HEK293 (cell line): ENCODE measurements around the gene MPHOSPH9.

Experiments used
- CTCF ChIA-PET: fragments of 350-600 bp; formaldehyde crosslinking; extraction: SDS; loops from one replicate; lab custom pipeline; 2021; ENCODE audit warnings: antibody characterized with exemption; lab: Yijun Ruan, JAX
- POLR2A ChIA-PET: fragments of 300-600 bp; formaldehyde crosslinking; extraction: SDS; loops from one replicate; lab custom pipeline; 2020; ENCODE audit warnings: antibody characterized with exemption, inconsistent platforms; lab: Yijun Ruan, JAX
- H3K27ac ChIP-seq: fragments of 200-500 bp; sonication (Bioruptor generic); 2 replicates; pipeline ENCODE4 v1.5.1; 2014; ENCODE audit warnings: low read depth, low read length, control low read depth, inconsistent platforms; ENCODE audit errors: extremely low read depth
- H3K36me3 ChIP-seq, 2 experiments: fragments of 200-500 bp in 1 of 2; sonication (Bioruptor generic) in 1 of 2; 1 replicate in 1 of 2; 2 replicates in 1 of 2; pipeline ENCODE4 v1.5.1; 2014 to 2017; ENCODE audit warnings: inconsistent platforms in 2 of 2, low read length in 2 of 2; ENCODE audit not compliant: control insufficient read depth in 2 of 2, insufficient read depth in 1 of 2
- H3K4me1 ChIP-seq: fragments of 200-500 bp; sonication (Bioruptor generic); 2 replicates; pipeline ENCODE4 v1.5.1; 2014; ENCODE audit warnings: mild to moderate bottlenecking, low read length, inconsistent platforms; ENCODE audit not compliant: control insufficient read depth, insufficient read depth
- H3K4me3 ChIP-seq: 2 replicates; pipeline ENCODE4 v1.5.1; 2011; ENCODE audit warnings: low read depth, mild to moderate bottlenecking, control low read depth, low read length, moderate library complexity
- H3K9me3 ChIP-seq: fragments of 200-500 bp; sonication (Bioruptor generic); 2 replicates; pipeline ENCODE4 v1.5.1; 2014; ENCODE audit warnings: low read depth, low read length, inconsistent platforms; ENCODE audit not compliant: control insufficient read depth, insufficient read depth
- ATF2 ChIP-seq: fragments of 450-650 bp; formaldehyde crosslinking; IDR thresholded peaks from 2 replicates; pipeline ENCODE4 v1.5.1; 2016; ENCODE audit warnings: missing biosample characterization, missing genetic modification characterization, low read depth
- HOXD13 ChIP-seq: sonication (generic); formaldehyde crosslinking; IDR thresholded peaks from 2 replicates; pipeline ENCODE4 v1.8.0; 2022; ENCODE audit warnings: missing genetic modification reagents, borderline replicate concordance
- IKZF3 ChIP-seq: fragments of 450-650 bp; IDR thresholded peaks from 2 replicates; pipeline ENCODE4 v1.5.0; 2018; ENCODE audit warnings: missing biosample characterization, mild to moderate bottlenecking, missing genetic modification characterization, moderate library complexity
- KLF1 ChIP-seq: fragments of 450-650 bp; formaldehyde crosslinking; IDR thresholded peaks from 2 replicates; pipeline ENCODE4 v1.5.1; 2016; ENCODE audit warnings: missing biosample characterization, missing genetic modification characterization
- OVOL3 ChIP-seq: fragments of 450-650 bp; formaldehyde crosslinking; IDR thresholded peaks from 2 replicates; pipeline ENCODE4 v1.5.1; 2016; ENCODE audit warnings: missing biosample characterization, missing genetic modification characterization
- PATZ1 ChIP-seq: fragments of 450-650 bp; formaldehyde crosslinking; IDR thresholded peaks from 2 replicates; pipeline ENCODE4 v1.5.1; 2016; ENCODE audit warnings: missing biosample characterization, missing genetic modification characterization
- REPIN1 ChIP-seq: fragments of 450-650 bp; formaldehyde crosslinking; IDR thresholded peaks from 2 replicates; pipeline ENCODE4 v1.5.1; 2017; ENCODE audit warnings: missing biosample characterization, missing genetic modification characterization, low read depth
- YY1 ChIP-seq: fragments of 450-650 bp; formaldehyde crosslinking; IDR thresholded peaks from 2 replicates; pipeline ENCODE4 v1.5.1; 2018; ENCODE audit warnings: missing biosample characterization, missing genetic modification characterization
- ZBTB26 ChIP-seq: fragments of 450-650 bp; formaldehyde crosslinking; optimal IDR thresholded peaks from 2 replicates; pipeline ENCODE3; 2016; ENCODE audit warnings: missing biosample characterization, mild to moderate bottlenecking, missing genetic modification characterization
- ZBTB7A ChIP-seq: fragments of 450-650 bp; formaldehyde crosslinking; IDR thresholded peaks from 2 replicates; pipeline ENCODE4 v1.5.1; 2016; ENCODE audit warnings: low read depth, missing biosample characterization, missing genetic modification characterization
- ZNF280C ChIP-seq: fragments of 450-650 bp; formaldehyde crosslinking; IDR thresholded peaks from 2 replicates; pipeline ENCODE4 v1.5.1; 2016; ENCODE audit warnings: missing biosample characterization, missing genetic modification characterization
- ZNF335 ChIP-seq: fragments of 450-650 bp; formaldehyde crosslinking; conservative IDR thresholded peaks from 2 replicates; pipeline ENCODE4 v1.5.1; 2016; ENCODE audit warnings: missing biosample characterization, missing genetic modification characterization
- ZNF394 ChIP-seq: fragments of 450-650 bp; formaldehyde crosslinking; IDR thresholded peaks from 2 replicates; pipeline ENCODE4 v1.5.1; 2016; ENCODE audit warnings: missing biosample characterization, missing genetic modification characterization, mild to moderate bottlenecking, moderate library complexity, borderline replicate concordance
- ZNF48 ChIP-seq: fragments of 450-650 bp; formaldehyde crosslinking; IDR thresholded peaks from 2 replicates; pipeline ENCODE4 v1.5.1; 2016; ENCODE audit warnings: missing biosample characterization, missing genetic modification characterization
- ZNF549 ChIP-seq: fragments of 450-650 bp; IDR thresholded peaks from 2 replicates; pipeline ENCODE4 v1.5.1; 2018; ENCODE audit warnings: missing biosample characterization, missing genetic modification characterization, mild to moderate bottlenecking, inconsistent platforms, moderate library complexity
- ZNF558 ChIP-seq: fragments of 450-650 bp; formaldehyde crosslinking; IDR thresholded peaks from 2 replicates; pipeline ENCODE4 v1.5.1; 2016; ENCODE audit warnings: missing biosample characterization, missing genetic modification characterization
- ZNF629 ChIP-seq: fragments of 450-650 bp; formaldehyde crosslinking; IDR thresholded peaks from 2 replicates; pipeline ENCODE4 v1.5.1; 2017; ENCODE audit warnings: missing biosample characterization, missing genetic modification characterization
- ZNF645 ChIP-seq: fragments of 450-650 bp; formaldehyde crosslinking; IDR thresholded peaks from 2 replicates; pipeline ENCODE4; 2016; ENCODE audit warnings: missing biosample characterization, missing genetic modification characterization
- ZNF747 ChIP-seq: fragments of 450-650 bp; formaldehyde crosslinking; IDR thresholded peaks from 2 replicates; pipeline ENCODE4 v1.5.1; 2016; ENCODE audit warnings: missing biosample characterization, missing genetic modification characterization

MPHOSPH9 gene

GRCh38 chr12:123105211-123105826 is 127.6 kb downstream of the MPHOSPH9 start (continued):
- TF ChIP-seq ZNF549 (tag by site-specific recombination) (no peak), ATF2 (tag by site-specific recombination) (peak; percentile 92), ZBTB7A (tag by site-specific recombination) (no peak), ZNF48 (no peak)

GRCh38 chr12:123104809-123105208 is 128.1 kb downstream of the MPHOSPH9 start:
- ChIA-PET CTCF (interaction anchor here (0.6 kb wide), 2 partner anchors 39 to 476 kb away, joined by 3 read pairs; no protein-coding TSS in a partner anchor), POLR2A (interaction anchor here (0.5 to 1.4 kb wide), 2 partner anchors 106 to 128 kb away, joined by 3 to 6 read pairs; no protein-coding TSS in a partner anchor)
- Histone ChIP-seq H3K4me3 (no peak overlapping the region), H3K9me3 (no peaks in the 10 kb centered on the region), H3K27ac (no peak overlapping the region), H3K36me3 (no peaks in the 10 kb centered on the region), H3K4me1 (0 out of 2 replicates have a peak, but pooled peaks cover 2% of the 10 kb centered on the region)
- TF ChIP-seq ZNF629 (tag by site-specific recombination) (no peak), HOXD13 (CRISPR knock-in tag) (no peak), REPIN1 (tag by site-specific recombination) (no peak), YY1 (tag by site-specific recombination) (no peak), ZBTB26 (no peak), ZNF558 (no peak), ZNF645 (no peak), ZNF747 (no peak), IKZF3 (tag by site-specific recombination) (no peak), OVOL3 (tag by site-specific recombination) (no peak), KLF1 (tag by site-specific recombination) (no peak), ZNF280C (tag by site-specific recombination) (no peak), PATZ1 (no peak), ZNF335 (tag by site-specific recombination) (no peak), ZNF394 (tag by site-specific recombination) (no peak)
